Cortex of kidney (tissue), 1 donor: ENCODE measurements around the gene SYTL2.

Experiments
- DNase-seq: peaks from one replicate; lab custom pipeline; 2025; lab: John Stamatoyannopoulos, UW

SYTL2 gene

GRCh38 chr11:85758480-85759039, 52.4 kb downstream of the SYTL2 start:
- no peak for DNase-seq

GRCh38 chr11:85758026-85758425, 52.9 kb downstream of the SYTL2 start:
- no peak for DNase-seq

GRCh38 chr11:85756401-85757200, 54.3 kb downstream of the SYTL2 start:
- no peak for DNase-seq

GRCh38 chr11:85755701-85756100, 55.2 kb downstream of the SYTL2 start:
- no peak for DNase-seq

- no peak for DNase-seq
Observed at GRCh38 chr11:85755285-85755684, 55.7 kb downstream of the SYTL2 start.

- DNase-seq, result no peak
Observed at GRCh38 chr11:85752890-85753581, 57.9 kb downstream of the SYTL2 start.

- no peak for DNase-seq
Observed at GRCh38 chr11:85752201-85752889, 58.6 kb downstream of the SYTL2 start.

GRCh38 chr11:85751724-85752123, 59.2 kb downstream of the SYTL2 start:
- DNase-seq, result no peak

GRCh38 chr11:85750646-85751045, 60.3 kb downstream of the SYTL2 start:
- DNase-seq, result no peak

- DNase-seq, result no peak
Observed at GRCh38 chr11:85749884-85750283, 61.1 kb downstream of the SYTL2 start.

GRCh38 chr11:85749287-85749834, 61.6 kb downstream of the SYTL2 start:
- no peak for DNase-seq

GRCh38 chr11:85748455-85748891, 62.5 kb downstream of the SYTL2 start:
- DNase-seq, result no peak

- no peak for DNase-seq
Observed at GRCh38 chr11:85746670-85747069, 64.3 kb downstream of the SYTL2 start.

- no peak for DNase-seq
Observed at GRCh38 chr11:85745626-85746025, 65.3 kb downstream of the SYTL2 start.

GRCh38 chr11:85742873-85743275, 68.1 kb downstream of the SYTL2 start:
- no peak for DNase-seq

- DNase-seq, result no peak
Observed at GRCh38 chr11:85742348-85742747, 68.6 kb downstream of the SYTL2 start.

- no peak for DNase-seq
Observed at GRCh38 chr11:85740481-85741400, 70.2 kb downstream of the SYTL2 start.

GRCh38 chr11:85737738-85738137, 73.2 kb downstream of the SYTL2 start:
- DNase-seq, result no peak

- no peak for DNase-seq
Observed at GRCh38 chr11:85735876-85736460, 75.0 kb downstream of the SYTL2 start.

GRCh38 chr11:85732965-85733364, 78.0 kb downstream of the SYTL2 start:
- no peak for DNase-seq

- no peak for DNase-seq
Observed at GRCh38 chr11:85726381-85726780, 84.6 kb downstream of the SYTL2 start.
